ENCODE data around the gene NSL1. TPM values are rescaled to one million over a fixed set of nuclear protein-coding genes. Genes with fewer than 3 reads are reported as not detected.
"Not testable (repeated sequence)": the region's sequence is repeated elsewhere in the genome, so short reads cannot be mapped to it uniquely, and the experiment has no call there.

Gene NSL1
- polyA plus RNA-seq, 3 donors = 16.8 to 80.3 (median 62.3) TPM

GRCh38 chr1:212771341-212771740 is 20.2 kb downstream of the NSL1 start:
- Histone ChIP-seq H2AFZ (ENCODE audit: insufficient read depth, low read depth, low read length, poor library complexity, severe bottlenecking) (no peak overlapping the region), H3K79me2 (ENCODE audit: insufficient read depth, low read length) (peaks cover 62% of the 10 kb centered on the region), H3K27ac (ENCODE audit: low read depth in 1 of 2, low read length in 2 of 2) (no peak overlapping the region), H3K4me1 (ENCODE audit: control insufficient read depth in 1 of 2, insufficient read depth in 2 of 2, low read length in 2 of 2) (peaks cover 13 to 27% of the 10 kb centered on the region in 2 donors), H3K27me3 (ENCODE audit: control insufficient read depth in 2 of 2, insufficient read depth in 2 of 2, low read length in 2 of 2) (no peaks in the 10 kb centered on the region), H4K20me1 (ENCODE audit: insufficient read depth, low read length) (no peaks in the 10 kb centered on the region), H3K9ac (ENCODE audit: insufficient read depth, low read length, poor library complexity, severe bottlenecking) (no peak overlapping the region), H3K9me3 (replicated peaks in 1 of 2; ENCODE audit: control insufficient read depth in 1 of 2, insufficient read depth in 1 of 2, low read length in 2 of 2) (peaks cover 3 to 22% of the 10 kb centered on the region in 2 donors), H3K36me3 (replicated peaks in 1 of 2; ENCODE audit: control insufficient read depth in 1 of 2, insufficient read depth in 2 of 2, low read length in 2 of 2) (peaks cover 2 to 35% of the 10 kb centered on the region in 2 donors), H3K4me2 (replicated peaks; ENCODE audit: extremely low read depth, low read length, poor library complexity, severe bottlenecking) (no peak overlapping the region), H3K4me3 (replicated peaks in 1 of 3; ENCODE audit: low read depth in 2 of 3, low read length in 3 of 3) (no peak overlapping the region)
- H3K27me3 Mint-ChIP-seq (ENCODE audit: low read depth in 3 of 3) = no peaks in the 10 kb centered on the region
- intact Hi-C loops (cut with micrococcal nuclease) = no loop called here
- no peak for DNase-seq
- no peak overlapping the region for H3K4me3 Mint-ChIP-seq
- H3K4me1 Mint-ChIP-seq = peaks cover 27% of the 10 kb centered on the region
- no peak for TF ChIP-seq CTCF (IDR thresholded peaks at IDR 0.05)
- peaks cover 14 to 34% (median 30%) of the 10 kb centered on the region in 7 donors for H3K9me3 Mint-ChIP-seq
- H3K36me3 Mint-ChIP-seq = peaks cover 36 to 53% of the 10 kb centered on the region in 2 donors
- peak overlapping the region in 1 of 7 donors; percentile 29 for H3K27ac Mint-ChIP-seq

- peaks cover 40 to 65% of the 10 kb centered on the region in 2 donors for H3K36me3 Mint-ChIP-seq
- no peak overlapping the region for H3K4me3 Mint-ChIP-seq
- peaks cover 2 to 35% of the 10 kb centered on the region in 2 donors for H3K36me3 ChIP-seq (replicated peaks in 1 of 2; ENCODE audit: control insufficient read depth in 1 of 2, insufficient read depth in 2 of 2, low read length in 2 of 2)
- no peak overlapping the region for H2AFZ ChIP-seq (ENCODE audit: insufficient read depth, low read depth, low read length, poor library complexity, severe bottlenecking)
- H3K9me3 ChIP-seq (replicated peaks in 1 of 2; ENCODE audit: control insufficient read depth in 1 of 2, insufficient read depth in 1 of 2, low read length in 2 of 2) = peaks cover 3 to 22% of the 10 kb centered on the region in 2 donors
- H3K4me3 ChIP-seq (replicated peaks in 1 of 3; ENCODE audit: low read depth in 2 of 3, low read length in 3 of 3) = no peak overlapping the region
- WGBS (ENCODE audit: insufficient coverage) = no CpG with 5 or more reads among the region's 1 CpG
- H3K79me2 ChIP-seq (ENCODE audit: insufficient read depth, low read length) = peaks cover 66% of the 10 kb centered on the region
- H3K4me1 ChIP-seq (ENCODE audit: control insufficient read depth in 1 of 2, insufficient read depth in 2 of 2, low read length in 2 of 2) = peaks cover 8 to 18% of the 10 kb centered on the region in 2 donors
- intact Hi-C loops (cut with micrococcal nuclease) = no loop called here
- H3K27me3 Mint-ChIP-seq (ENCODE audit: low read depth in 3 of 3) = no peaks in the 10 kb centered on the region
- H3K27ac Mint-ChIP-seq = no peak overlapping the region
- peaks cover 14 to 39% (median 32%) of the 10 kb centered on the region in 7 donors for H3K9me3 Mint-ChIP-seq
- H3K27me3 ChIP-seq (ENCODE audit: control insufficient read depth in 2 of 2, insufficient read depth in 2 of 2, low read length in 2 of 2) = no peaks in the 10 kb centered on the region
- H4K20me1 ChIP-seq (ENCODE audit: insufficient read depth, low read length) = peaks cover 4% of the 10 kb centered on the region
- peaks cover 23% of the 10 kb centered on the region for H3K4me1 Mint-ChIP-seq
- H3K9ac ChIP-seq (ENCODE audit: insufficient read depth, low read length, poor library complexity, severe bottlenecking) = no peak overlapping the region
- H3K4me2 ChIP-seq (replicated peaks; ENCODE audit: extremely low read depth, low read length, poor library complexity, severe bottlenecking) = no peak overlapping the region
- TF ChIP-seq CTCF (IDR thresholded peaks at IDR 0.05) = no peak
- no peak for DNase-seq
- no peak overlapping the region for H3K27ac ChIP-seq (ENCODE audit: low read depth in 1 of 2, low read length in 2 of 2)
These were observed 22.0 kb downstream of the NSL1 start for GRCh38 chr1:212769459-212770167.

DNA sequence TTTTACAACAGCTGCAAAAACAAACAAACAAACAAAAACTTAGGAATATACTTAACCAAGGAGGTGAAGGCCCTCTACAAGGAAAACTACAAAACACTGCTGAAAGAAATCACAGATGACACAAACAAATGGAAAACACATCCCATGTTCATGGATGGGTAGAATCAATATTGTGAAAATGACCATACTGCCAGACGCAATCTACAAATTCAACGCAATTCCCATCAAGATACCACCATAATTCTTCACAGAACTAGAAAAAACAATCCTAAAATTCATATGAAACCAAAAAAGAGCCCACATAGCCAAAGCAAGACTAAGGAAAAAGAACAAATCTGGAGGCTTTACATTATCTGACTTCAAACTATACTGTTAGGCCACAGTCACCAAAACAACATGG is 24.8 kb downstream of the NSL1 start:
- H3K79me2 ChIP-seq (ENCODE audit: insufficient read depth, low read length) = peaks cover 62% of the 10 kb centered on the region
- H3K27me3 Mint-ChIP-seq (ENCODE audit: low read depth in 3 of 3); intact Hi-C loops (cut with micrococcal nuclease); H3K27me3 ChIP-seq (ENCODE audit: control insufficient read depth in 2 of 2, insufficient read depth in 2 of 2, low read length in 2 of 2); H3K4me3 Mint-ChIP-seq; DNase-seq; H2AFZ ChIP-seq (ENCODE audit: insufficient read depth, low read depth, low read length, poor library complexity, severe bottlenecking); H3K4me1 ChIP-seq (ENCODE audit: control insufficient read depth in 1 of 2, insufficient read depth in 2 of 2, low read length in 2 of 2); H3K4me1 Mint-ChIP-seq; H3K27ac Mint-ChIP-seq; H3K4me2 ChIP-seq (replicated peaks; ENCODE audit: extremely low read depth, low read length, poor library complexity, severe bottlenecking); H3K9ac ChIP-seq (ENCODE audit: insufficient read depth, low read length, poor library complexity, severe bottlenecking); H3K4me3 ChIP-seq (replicated peaks in 1 of 3; ENCODE audit: low read depth in 2 of 3, low read length in 3 of 3); H4K20me1 ChIP-seq (ENCODE audit: insufficient read depth, low read length); H3K27ac ChIP-seq (ENCODE audit: low read depth in 1 of 2, low read length in 2 of 2): not testable (repeated sequence)
- H3K36me3 ChIP-seq (replicated peaks in 1 of 2; ENCODE audit: control insufficient read depth in 1 of 2, insufficient read depth in 2 of 2, low read length in 2 of 2) = peaks cover 6 to 46% of the 10 kb centered on the region in 2 donors
- H3K36me3 Mint-ChIP-seq = peaks cover 50 to 82% of the 10 kb centered on the region in 2 donors
- WGBS (ENCODE audit: insufficient coverage) = no CpG with 5 or more reads among the region's 2 CpGs
- peaks cover 16 to 39% (median 32%) of the 10 kb centered on the region in 7 donors for H3K9me3 Mint-ChIP-seq
- H3K9me3 ChIP-seq (replicated peaks in 1 of 2; ENCODE audit: control insufficient read depth in 1 of 2, insufficient read depth in 1 of 2, low read length in 2 of 2) = peaks cover 3 to 22% of the 10 kb centered on the region in 2 donors
